SK-N-SH (cell line): ENCODE data around the gene TUBGCP6. TPM values are rescaled to one million over a fixed set of nuclear protein-coding genes. Genes with fewer than 3 reads are reported as not detected.

Experiments used
- CTCF ChIA-PET: fragments of 300-600, 350-600 bp; formaldehyde crosslinking; extraction: SDS; loops from one replicate; lab custom pipeline; 2021; lab: Yijun Ruan, JAX
- POLR2A ChIA-PET: fragments of 350-600 bp; sonication (Branson Sonifier 250); formaldehyde crosslinking; extraction: SDS; loops from one replicate; lab custom pipeline; 2020; ENCODE audit warnings: antibody characterized with exemption, inconsistent platforms; lab: Yijun Ruan, JAX
- DNase-seq: peaks from one replicate; pipeline ENCODE4 v3.0.0; 2012
- H2AFZ ChIP-seq: fragments of 200-600 bp; sonication (generic); 2 replicates; pipeline ENCODE4 v1.8.1; 2016; ENCODE audit warnings: antibody characterized with exemption, mild to moderate bottlenecking, low read depth
- H3F3A ChIP-seq: fragments of 200-600 bp; sonication (generic); replicated peaks from 2 replicates; pipeline ENCODE3; 2016; ENCODE audit warnings: antibody characterized with exemption, mild to moderate bottlenecking; ENCODE audit not compliant: insufficient read depth
- H3K27ac ChIP-seq, 2 experiments: fragments of 200-500 bp in 1 of 2; fragments of 200-600 bp in 1 of 2; sonication (Bioruptor generic) in 1 of 2; sonication (generic), shearing (Covaris generic) in 1 of 2; 2 replicates each; pipeline versions ENCODE4 v1.5.1 to v1.6.1; 2014 to 2016; ENCODE audit warnings: low read depth in 2 of 2, inconsistent platforms in 1 of 2, low read length in 1 of 2, mild to moderate bottlenecking in 1 of 2, mixed read lengths in 1 of 2
- H3K27me3 ChIP-seq: fragments of 200-600 bp; sonication (generic), shearing (Covaris generic); 2 replicates; pipeline ENCODE4 v1.6.1; 2016; ENCODE audit warnings: mixed run types; ENCODE audit not compliant: insufficient read depth
- H3K36me3 ChIP-seq, 2 experiments: fragments of 200-500 bp in 1 of 2; fragments of 200-600 bp in 1 of 2; sonication (Bioruptor generic) in 1 of 2; sonication (generic) in 1 of 2; replicated peaks in 1 of 2; 2 replicates each; pipeline versions ENCODE3 to v1.5.1; 2014 to 2016; ENCODE audit warnings: low read length in 1 of 2, mild to moderate bottlenecking in 1 of 2; ENCODE audit not compliant: insufficient read depth in 2 of 2, control insufficient read depth in 1 of 2
- H3K4me1 ChIP-seq, 2 experiments: fragments of 200-500 bp in 1 of 2; fragments of 200-600 bp in 1 of 2; sonication (Bioruptor generic) in 1 of 2; sonication (generic), shearing (Covaris generic) in 1 of 2; 2 replicates each; pipeline versions ENCODE4 v1.5.1 to v1.6.1; 2014 to 2016; ENCODE audit warnings: low read depth in 1 of 2, low read length in 1 of 2, mixed run types in 1 of 2; ENCODE audit not compliant: insufficient read depth in 2 of 2, control insufficient read depth in 1 of 2
- H3K4me2 ChIP-seq: fragments of 200-600 bp; sonication (generic), shearing (Covaris generic); 2 replicates; pipeline ENCODE4 v1.6.1; 2017; ENCODE audit warnings: mixed run types
- H3K4me3 ChIP-seq, 2 experiments: fragments of 200-500 bp in 1 of 2; fragments of 200-600 bp in 1 of 2; sonication (Bioruptor generic) in 1 of 2; sonication (generic), shearing (Covaris generic) in 1 of 2; 2 replicates each; pipeline versions ENCODE4 v1.5.1 to v1.8.1; 2014 to 2016; ENCODE audit warnings: low read depth in 2 of 2, inconsistent platforms in 1 of 2, low read length in 1 of 2, mild to moderate bottlenecking in 1 of 2, mixed read lengths in 1 of 2, moderate library complexity in 1 of 2
- H3K79me2 ChIP-seq: fragments of 200-600 bp; sonication (generic); 2 replicates; pipeline ENCODE4 v1.8.1; 2017; ENCODE audit warnings: mild to moderate bottlenecking; ENCODE audit not compliant: insufficient read depth
- H3K9ac ChIP-seq: fragments of 200-600 bp; sonication (generic); 2 replicates; pipeline ENCODE4 v1.6.1; 2017; ENCODE audit warnings: mixed run types
- H3K9me2 ChIP-seq: fragments of 200-600 bp; sonication (generic); 2 replicates; pipeline ENCODE4 v1.6.1; 2017; ENCODE audit warnings: mixed run types
- H3K9me3 ChIP-seq: fragments of 200-600 bp; sonication (generic); 2 replicates; pipeline ENCODE4 v1.6.1; 2017; ENCODE audit warnings: mixed run types, mild to moderate bottlenecking, moderate library complexity
- H4K20me1 ChIP-seq: fragments of 200-600 bp; sonication (generic); 2 replicates; pipeline ENCODE4 v1.6.1; 2017; ENCODE audit warnings: mild to moderate bottlenecking, mixed run types; ENCODE audit not compliant: insufficient read depth
- EP300 ChIP-seq, 2 experiments: IDR thresholded peaks; 2 replicates each; pipeline versions ENCODE4 v1.4.0 to v1.6.1; 2012; ENCODE audit warnings: borderline replicate concordance in 1 of 2, low read depth in 1 of 2, low read length in 1 of 2
- EZH2phosphoT487 ChIP-seq: fragments of 200-600 bp; sonication (generic); IDR thresholded peaks from 2 replicates; pipeline ENCODE4 v1.6.1; 2017; ENCODE audit warnings: low read depth, mixed run types, mild to moderate bottlenecking, antibody characterized with exemption, moderate library complexity, borderline replicate concordance
- GABPA ChIP-seq: IDR thresholded peaks from 2 replicates; pipeline ENCODE4 v1.4.0; 2012; ENCODE audit warnings: low read depth, mild to moderate bottlenecking
- MEF2A ChIP-seq: IDR thresholded peaks from 2 replicates; pipeline ENCODE4 v1.4.0; 2012; ENCODE audit warnings: low read depth, borderline replicate concordance
- MXI1 ChIP-seq: IDR thresholded peaks from 2 replicates; pipeline ENCODE4 v1.6.1; 2012; ENCODE audit warnings: mild to moderate bottlenecking, low read depth, low read length, improper control_type of control experiment
- NFIC ChIP-seq: IDR thresholded peaks from 2 replicates; pipeline ENCODE4 v1.4.0; 2012; ENCODE audit warnings: borderline replicate concordance
- NRF1 ChIP-seq: IDR thresholded peaks from 2 replicates; pipeline ENCODE4 v1.6.1; 2012; ENCODE audit warnings: low read depth, mild to moderate bottlenecking, low read length
- POLR2AphosphoS5 ChIP-seq: IDR thresholded peaks from 2 replicates; pipeline ENCODE4 v1.6.1; 2012; ENCODE audit warnings: low read depth, low read length
- RAD21 ChIP-seq: IDR thresholded peaks from 2 replicates; pipeline ENCODE4 v1.6.1; 2012; ENCODE audit warnings: mild to moderate bottlenecking, low read length
- RFX5 ChIP-seq: IDR thresholded peaks from 2 replicates; pipeline ENCODE4 v1.6.1; 2012; ENCODE audit warnings: mild to moderate bottlenecking, improper control_type of control experiment, low read length
- SMC3 ChIP-seq: IDR thresholded peaks from 2 replicates; pipeline ENCODE4 v1.6.1; 2012; ENCODE audit warnings: low read depth, low read length, improper control_type of control experiment
- TCF12 ChIP-seq: IDR thresholded peaks from 2 replicates; pipeline ENCODE4 v1.4.0; 2012
- TEAD4 ChIP-seq: IDR thresholded peaks from 2 replicates; pipeline ENCODE4 v1.4.0; 2012; ENCODE audit warnings: mild to moderate bottlenecking, borderline replicate concordance; ENCODE audit not compliant: insufficient read depth
- WGBS: methylation state at CpG from one replicate; pipeline ENCODE4 v1.1.6; 2017; ENCODE audit warnings: low lambda C conversion rate; 5-methylcytosine and 5-hydroxymethylcytosine counted together
- polyA plus RNA-seq, 3 experiments: library from polyadenylated mRNA; depleted of rRNA; stranded (reverse); fragments of >200 nt; gene quantifications; 2 replicates each; pipeline ENCODE4 v1.2.3, GENCODE V29; 2012
- TF ChIP-seq, protein P1 (sequence below): fragments of 150-350 bp; IDR thresholded peaks from 2 replicates; pipeline ENCODE4 v1.6.1; 2016; ENCODE audit warnings: mild to moderate bottlenecking, low read depth, low read length
- TF ChIP-seq, protein P2 (sequence below): fragments of 150-350 bp; IDR thresholded peaks from 2 replicates; pipeline ENCODE4 v1.6.1; 2017; ENCODE audit warnings: antibody characterized with exemption, low read length, low read depth, borderline replicate concordance
- TF ChIP-seq, protein P3 (sequence below): IDR thresholded peaks from 2 replicates; pipeline ENCODE4; 2012
- TF ChIP-seq, protein P4 (sequence below): fragments of 200-600 bp; sonication (generic); IDR thresholded peaks from 2 replicates; pipeline ENCODE4 v1.6.1; 2017; ENCODE audit warnings: antibody characterized with exemption, mild to moderate bottlenecking, moderate library complexity
- TF ChIP-seq, protein P5 (sequence below): IDR thresholded peaks from 2 replicates; pipeline ENCODE4 v1.6.1; 2012; ENCODE audit warnings: mild to moderate bottlenecking, low read depth, low read length, moderate library complexity

The TUBGCP6 gene
- polyA plus RNA-seq, 1 of the 3 experiments (the other 2 are of a cell fraction): 40.4 TPM

DNA sequence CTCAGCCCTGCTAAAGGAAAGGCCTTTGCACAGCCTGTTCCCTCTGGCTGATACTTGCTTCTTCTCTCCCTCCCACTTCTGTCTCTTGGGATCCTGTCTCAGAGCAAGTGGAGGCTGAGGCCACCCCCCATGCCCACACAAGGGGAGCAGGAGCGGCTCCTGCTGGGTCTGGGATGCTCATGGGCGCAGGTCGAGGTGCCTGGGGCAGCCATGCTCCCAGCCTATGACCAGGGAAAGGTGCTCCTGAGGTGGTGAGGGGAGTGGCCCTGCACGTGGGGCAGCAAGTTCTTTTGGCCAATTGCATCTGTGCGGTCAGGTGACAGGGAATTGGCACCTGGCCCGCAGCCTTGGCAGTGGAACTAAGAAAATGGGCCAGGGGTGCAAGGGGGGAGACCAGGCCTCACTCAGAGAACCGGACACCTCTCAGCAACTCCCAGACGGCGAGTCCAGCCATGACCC, 23.9 kb upstream of the TUBGCP6 start:
- H4K20me1 ChIP-seq: peaks cover 8% of the 10 kb centered on the region; the same call in 1 of the 2 replicates
- 0 out of 4 replicates have a peak overlapping the region, but pooled peaks of 1 of the 2 experiments have one; percentile 60 for H3K4me3 ChIP-seq
- TF ChIP-seq SMC3 (no peak), MEF2A (no peak), EZH2phosphoT487 (no peak), NFIC (no peak), NRF1 (no peak), RAD21 (no peak), POLR2AphosphoS5 (no peak), MXI1 (no peak), EP300 (IDR thresholded peaks at IDR 0.05; ENCODE audit: borderline replicate concordance in 1 of 2, low read depth in 1 of 2, low read length in 1 of 2) (no peak), TEAD4 (no peak), TCF12 (no peak), GABPA (no peak), RFX5 (no peak)
- TF ChIP-seq, protein P1, sequence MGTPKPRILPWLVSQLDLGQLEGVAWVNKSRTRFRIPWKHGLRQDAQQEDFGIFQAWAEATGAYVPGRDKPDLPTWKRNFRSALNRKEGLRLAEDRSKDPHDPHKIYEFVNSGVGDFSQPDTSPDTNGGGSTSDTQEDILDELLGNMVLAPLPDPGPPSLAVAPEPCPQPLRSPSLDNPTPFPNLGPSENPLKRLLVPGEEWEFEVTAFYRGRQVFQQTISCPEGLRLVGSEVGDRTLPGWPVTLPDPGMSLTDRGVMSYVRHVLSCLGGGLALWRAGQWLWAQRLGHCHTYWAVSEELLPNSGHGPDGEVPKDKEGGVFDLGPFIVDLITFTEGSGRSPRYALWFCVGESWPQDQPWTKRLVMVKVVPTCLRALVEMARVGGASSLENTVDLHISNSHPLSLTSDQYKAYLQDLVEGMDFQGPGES: no peak
- TF ChIP-seq, protein P2, sequence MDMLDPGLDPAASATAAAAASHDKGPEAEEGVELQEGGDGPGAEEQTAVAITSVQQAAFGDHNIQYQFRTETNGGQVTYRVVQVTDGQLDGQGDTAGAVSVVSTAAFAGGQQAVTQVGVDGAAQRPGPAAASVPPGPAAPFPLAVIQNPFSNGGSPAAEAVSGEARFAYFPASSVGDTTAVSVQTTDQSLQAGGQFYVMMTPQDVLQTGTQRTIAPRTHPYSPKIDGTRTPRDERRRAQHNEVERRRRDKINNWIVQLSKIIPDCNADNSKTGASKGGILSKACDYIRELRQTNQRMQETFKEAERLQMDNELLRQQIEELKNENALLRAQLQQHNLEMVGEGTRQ: no peak
- TF ChIP-seq, protein P3, sequence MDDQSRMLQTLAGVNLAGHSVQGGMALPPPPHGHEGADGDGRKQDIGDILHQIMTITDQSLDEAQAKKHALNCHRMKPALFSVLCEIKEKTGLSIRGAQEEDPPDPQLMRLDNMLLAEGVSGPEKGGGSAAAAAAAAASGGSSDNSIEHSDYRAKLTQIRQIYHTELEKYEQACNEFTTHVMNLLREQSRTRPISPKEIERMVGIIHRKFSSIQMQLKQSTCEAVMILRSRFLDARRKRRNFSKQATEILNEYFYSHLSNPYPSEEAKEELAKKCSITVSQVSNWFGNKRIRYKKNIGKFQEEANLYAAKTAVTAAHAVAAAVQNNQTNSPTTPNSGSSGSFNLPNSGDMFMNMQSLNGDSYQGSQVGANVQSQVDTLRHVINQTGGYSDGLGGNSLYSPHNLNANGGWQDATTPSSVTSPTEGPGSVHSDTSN: no peak
- TF ChIP-seq, protein P4, sequence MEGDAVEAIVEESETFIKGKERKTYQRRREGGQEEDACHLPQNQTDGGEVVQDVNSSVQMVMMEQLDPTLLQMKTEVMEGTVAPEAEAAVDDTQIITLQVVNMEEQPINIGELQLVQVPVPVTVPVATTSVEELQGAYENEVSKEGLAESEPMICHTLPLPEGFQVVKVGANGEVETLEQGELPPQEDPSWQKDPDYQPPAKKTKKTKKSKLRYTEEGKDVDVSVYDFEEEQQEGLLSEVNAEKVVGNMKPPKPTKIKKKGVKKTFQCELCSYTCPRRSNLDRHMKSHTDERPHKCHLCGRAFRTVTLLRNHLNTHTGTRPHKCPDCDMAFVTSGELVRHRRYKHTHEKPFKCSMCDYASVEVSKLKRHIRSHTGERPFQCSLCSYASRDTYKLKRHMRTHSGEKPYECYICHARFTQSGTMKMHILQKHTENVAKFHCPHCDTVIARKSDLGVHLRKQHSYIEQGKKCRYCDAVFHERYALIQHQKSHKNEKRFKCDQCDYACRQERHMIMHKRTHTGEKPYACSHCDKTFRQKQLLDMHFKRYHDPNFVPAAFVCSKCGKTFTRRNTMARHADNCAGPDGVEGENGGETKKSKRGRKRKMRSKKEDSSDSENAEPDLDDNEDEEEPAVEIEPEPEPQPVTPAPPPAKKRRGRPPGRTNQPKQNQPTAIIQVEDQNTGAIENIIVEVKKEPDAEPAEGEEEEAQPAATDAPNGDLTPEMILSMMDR: no peak
- TF ChIP-seq, protein P5, sequence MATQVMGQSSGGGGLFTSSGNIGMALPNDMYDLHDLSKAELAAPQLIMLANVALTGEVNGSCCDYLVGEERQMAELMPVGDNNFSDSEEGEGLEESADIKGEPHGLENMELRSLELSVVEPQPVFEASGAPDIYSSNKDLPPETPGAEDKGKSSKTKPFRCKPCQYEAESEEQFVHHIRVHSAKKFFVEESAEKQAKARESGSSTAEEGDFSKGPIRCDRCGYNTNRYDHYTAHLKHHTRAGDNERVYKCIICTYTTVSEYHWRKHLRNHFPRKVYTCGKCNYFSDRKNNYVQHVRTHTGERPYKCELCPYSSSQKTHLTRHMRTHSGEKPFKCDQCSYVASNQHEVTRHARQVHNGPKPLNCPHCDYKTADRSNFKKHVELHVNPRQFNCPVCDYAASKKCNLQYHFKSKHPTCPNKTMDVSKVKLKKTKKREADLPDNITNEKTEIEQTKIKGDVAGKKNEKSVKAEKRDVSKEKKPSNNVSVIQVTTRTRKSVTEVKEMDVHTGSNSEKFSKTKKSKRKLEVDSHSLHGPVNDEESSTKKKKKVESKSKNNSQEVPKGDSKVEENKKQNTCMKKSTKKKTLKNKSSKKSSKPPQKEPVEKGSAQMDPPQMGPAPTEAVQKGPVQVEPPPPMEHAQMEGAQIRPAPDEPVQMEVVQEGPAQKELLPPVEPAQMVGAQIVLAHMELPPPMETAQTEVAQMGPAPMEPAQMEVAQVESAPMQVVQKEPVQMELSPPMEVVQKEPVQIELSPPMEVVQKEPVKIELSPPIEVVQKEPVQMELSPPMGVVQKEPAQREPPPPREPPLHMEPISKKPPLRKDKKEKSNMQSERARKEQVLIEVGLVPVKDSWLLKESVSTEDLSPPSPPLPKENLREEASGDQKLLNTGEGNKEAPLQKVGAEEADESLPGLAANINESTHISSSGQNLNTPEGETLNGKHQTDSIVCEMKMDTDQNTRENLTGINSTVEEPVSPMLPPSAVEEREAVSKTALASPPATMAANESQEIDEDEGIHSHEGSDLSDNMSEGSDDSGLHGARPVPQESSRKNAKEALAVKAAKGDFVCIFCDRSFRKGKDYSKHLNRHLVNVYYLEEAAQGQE: no peak
- H3K36me3 ChIP-seq: peaks cover 0 to 9% of the 10 kb centered on the region in 2 experiments
- H3K79me2 ChIP-seq: no peaks in the 10 kb centered on the region
- H3K4me2 ChIP-seq: peak overlapping the region; percentile 92; the same call in 1 of the 2 replicates
- no peaks in the 10 kb centered on the region for H3K9me2 ChIP-seq
- H2AFZ ChIP-seq: no peak overlapping the region
- H3K9ac ChIP-seq: no peak overlapping the region
- peaks cover 18% of the 10 kb centered on the region for H3F3A ChIP-seq
- CTCF ChIA-PET: interaction anchor here (0.7 to 11.4 kb wide), 2 partner anchors 17 to 74 kb away, joined by 4 to 72 read pairs; partner anchors contain the start of gene HDAC10
- H3K9me3 ChIP-seq: no peaks in the 10 kb centered on the region
- WGBS: 80% methylated on average over 6 of the region's 9 CpGs
- no peak overlapping the region; a peak in 1 of 4 replicates for H3K27ac ChIP-seq
- POLR2A ChIA-PET: no interaction called here
- H3K27me3 ChIP-seq: no peaks in the 10 kb centered on the region
- H3K4me1 ChIP-seq: peaks cover 7 to 19% of the 10 kb centered on the region in 2 experiments; a peak in 2 of 4 replicates
- DNase-seq: no peak
